Adrenal gland (tissue), 12 donors: ENCODE results near the gene PHETA2. TPM values are rescaled to one million over a fixed set of nuclear protein-coding genes. Genes with fewer than 3 reads are reported as not detected.

Experiments
- DNase-seq, 7 donors: peaks; one replicate each; pipeline ENCODE4 v3.0.0-alpha.2; 2019 to 2020
- H3K27ac ChIP-seq, 5 donors: fragments of 200-600 bp; sonication (generic) in 4 of 5; 1 replicate in 3 of 5; 2 replicates in 2 of 5; pipeline versions ENCODE4 v1.5.1 to v1.8.0; 2016 to 2020; ENCODE audit warnings: mild to moderate bottlenecking in 1 of 5
- H3K27me3 ChIP-seq: fragments of 200-600 bp; 2 replicates; pipeline ENCODE4 v1.8.0; 2021
- H3K36me3 ChIP-seq, 2 donors: fragments of 200-600 bp; replicated peaks in 1 of 2; 1 replicate in 1 of 2; 2 replicates in 1 of 2; pipeline versions ENCODE4 v1.5.1 to v1.8.0; 2018 to 2022
- H3K4me1 ChIP-seq, 2 donors: fragments of 200-600 bp; replicated peaks in 1 of 2; 1 replicate in 1 of 2; 2 replicates in 1 of 2; pipeline versions ENCODE4 v1.5.1 to v1.8.0; 2018 to 2021
- H3K4me3 ChIP-seq, 4 donors: fragments of 200-600 bp; sonication (generic) in 3 of 4; one replicate each; pipeline ENCODE4 v1.5.1; 2016 to 2018
- H3K9me3 ChIP-seq, 3 donors: fragments of 200-600 bp; sonication (generic) in 1 of 3; replicated peaks in 1 of 3; 1 replicate in 2 of 3; 2 replicates in 1 of 3; pipeline versions ENCODE4 v1.5.1 to v1.8.0; 2016 to 2021
- POLR2A ChIP-seq, 2 donors: fragments of 450-650 bp; IDR thresholded peaks; one replicate each; pipeline ENCODE4 v1.6.1; 2017; ENCODE audit warnings: antibody characterized with exemption in 2 of 2, mild to moderate bottlenecking in 2 of 2, moderate library complexity in 1 of 2
- WGBS, 4 donors: extraction: QIAGEN DNeasy Blood & Tissue Kit in 2 of 4; methylation state at CpG; one replicate each; pipeline versions ENCODE4 v1.1.5 to v1.1.7; 2013 to 2017; 5-methylcytosine and 5-hydroxymethylcytosine counted together
- intact Hi-C, 2 donors: fragments of 100-400 bp; cut with DNase I; formaldehyde crosslinking; loops; one replicate each; pipeline versions ENCODE4 v1.14.1 to v1.15.0; 2022 to 2023
- polyA plus RNA-seq, 3 donors: library from polyadenylated mRNA; stranded (reverse); fragments of 200-250 nt in 2 of 3; fragments of 350-450 nt in 1 of 3; fragmentation: Illumina TruSeq in 1 of 3; extraction: RNeasy Lipid Tissue Mini Kit (QIAGEN cat#74804) in 1 of 3; gene quantifications; one replicate each; pipeline ENCODE4 v1.2.3, GENCODE V29; 2013 to 2014
- total RNA-seq, 9 donors: library from RNA; depleted of rRNA in 4 of 9; stranded (reverse); fragments of >200 nt in 4 of 9; fragments of 120-200 nt in 1 of 9; fragmentation: NEBNext Ultra II Directional in 1 of 9; extraction: Animal tissue kit (Norgen Biotek cat#: 25700) in 1 of 9; gene quantifications; one replicate each; pipeline versions ENCODE4 v1.1.0 to v1.2.4, GENCODE V29; 2013 to 2023
- TF ChIP-seq, protein P1 (sequence below), 6 experiments: fragments of 450-650 bp in 4 of 6; fragments of 200-600 bp in 2 of 6; sonication (generic) in 1 of 6; IDR thresholded peaks; 1 replicate in 5 of 6; 2 replicates in 1 of 6; pipeline versions ENCODE4 v1.5.1 to v1.8.0; 2016 to 2021; ENCODE audit warnings: antibody characterized with exemption in 6 of 6, mild to moderate bottlenecking in 2 of 6, moderate library complexity in 1 of 6
- donor health status: healthy with polysubstance abuse.
- donor health status: Bipolar disorder and iron deficiency.
- donor health status: DM: yes; HTN: yes; CAD: no.
- donor health status: DM: no; HTN: no; CAD: no.
- donor health status: DM: no; HTN: no; CAD: no.
- donor health status: DM: yes; HTN: yes; CAD: no.

The PHETA2 gene
- total and polyA plus RNA-seq, 12 donors: 2.5 to 14.3 (median 7.0) TPM

DNA sequence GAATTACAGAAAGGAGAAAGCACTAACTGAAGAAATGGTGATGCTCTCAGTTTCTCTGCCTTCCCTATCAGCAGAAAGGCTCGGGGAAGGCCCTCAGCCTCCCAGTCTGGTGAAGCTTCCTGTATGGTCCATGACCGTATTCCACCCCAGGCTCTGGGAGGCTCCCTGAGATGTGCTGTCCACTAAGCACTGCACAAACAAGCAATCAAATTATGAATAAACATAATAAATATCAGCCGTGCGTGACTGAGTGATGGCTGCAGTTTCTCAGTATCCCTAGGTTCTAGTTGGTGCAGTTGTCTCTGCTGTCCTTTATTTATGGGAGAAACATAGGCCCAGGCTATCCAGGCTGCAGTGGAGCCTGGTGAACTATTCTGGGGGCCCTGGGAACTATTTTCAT is 9.1 kb downstream of the PHETA2 start:
- Histone ChIP-seq H3K36me3 (peaks cover 0 to 53% of the 10 kb centered on the region in 2 donors), H3K27me3 (no peaks in the 10 kb centered on the region), H3K4me1 (peaks cover 20 to 37% of the 10 kb centered on the region in 2 donors), H3K27ac (no peak overlapping the region), H3K4me3 (no peak overlapping the region), H3K9me3 (no peaks in the 10 kb centered on the region)
- intact Hi-C loops: no loop called here
- peak in 1 of 7 donors; percentile 15 for DNase-seq
- TF ChIP-seq POLR2A (IDR thresholded peaks at IDR 0.05): no peak
- TF ChIP-seq, protein P1, sequence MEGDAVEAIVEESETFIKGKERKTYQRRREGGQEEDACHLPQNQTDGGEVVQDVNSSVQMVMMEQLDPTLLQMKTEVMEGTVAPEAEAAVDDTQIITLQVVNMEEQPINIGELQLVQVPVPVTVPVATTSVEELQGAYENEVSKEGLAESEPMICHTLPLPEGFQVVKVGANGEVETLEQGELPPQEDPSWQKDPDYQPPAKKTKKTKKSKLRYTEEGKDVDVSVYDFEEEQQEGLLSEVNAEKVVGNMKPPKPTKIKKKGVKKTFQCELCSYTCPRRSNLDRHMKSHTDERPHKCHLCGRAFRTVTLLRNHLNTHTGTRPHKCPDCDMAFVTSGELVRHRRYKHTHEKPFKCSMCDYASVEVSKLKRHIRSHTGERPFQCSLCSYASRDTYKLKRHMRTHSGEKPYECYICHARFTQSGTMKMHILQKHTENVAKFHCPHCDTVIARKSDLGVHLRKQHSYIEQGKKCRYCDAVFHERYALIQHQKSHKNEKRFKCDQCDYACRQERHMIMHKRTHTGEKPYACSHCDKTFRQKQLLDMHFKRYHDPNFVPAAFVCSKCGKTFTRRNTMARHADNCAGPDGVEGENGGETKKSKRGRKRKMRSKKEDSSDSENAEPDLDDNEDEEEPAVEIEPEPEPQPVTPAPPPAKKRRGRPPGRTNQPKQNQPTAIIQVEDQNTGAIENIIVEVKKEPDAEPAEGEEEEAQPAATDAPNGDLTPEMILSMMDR (IDR thresholded peaks at IDR 0.05): no peak
- 90 to 95% (median 91%) methylated on average over 3 to 4 of the region's 4 CpGs for WGBS, 4 donors

DNA sequence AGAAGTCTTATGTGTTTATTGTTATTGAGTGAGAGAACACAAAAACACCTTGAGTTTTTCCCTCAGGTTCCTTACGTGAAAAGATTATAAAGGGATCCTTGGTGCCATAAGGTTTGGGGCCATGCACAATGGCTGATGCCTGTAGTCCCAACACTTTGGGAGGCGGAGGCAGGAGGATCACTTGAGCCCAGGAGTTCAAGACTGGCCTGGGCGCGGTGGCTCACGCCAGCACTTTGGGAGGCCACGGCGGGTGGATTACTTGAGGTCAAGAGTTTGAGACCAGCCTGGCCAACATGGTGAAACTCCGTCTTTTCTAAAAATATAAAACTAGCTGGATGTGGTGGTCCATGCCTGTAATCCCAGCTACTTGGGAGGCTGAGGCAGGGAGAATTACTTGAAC is 10.8 kb downstream of the PHETA2 start:
- DNase-seq: peak in 3 of 7 donors; percentile 14 to 51 (median 17)
- H3K4me1 ChIP-seq: peaks cover 18 to 44% of the 10 kb centered on the region in 2 donors
- intact Hi-C loops: no loop called here

GRCh38 chr22:42086051-42086450 is 12.0 kb downstream of the PHETA2 start:
- no peaks in the 10 kb centered on the region for H3K9me3 ChIP-seq
- 32 to 39% (median 38%) methylated on average over 6 of the region's 6 CpGs for WGBS, 4 donors
- no peak overlapping the region for H3K4me3 ChIP-seq
- peaks cover 11 to 39% of the 10 kb centered on the region in 2 donors for H3K4me1 ChIP-seq
- no peak for TF ChIP-seq POLR2A (IDR thresholded peaks at IDR 0.05)
- TF ChIP-seq, protein P1 (IDR thresholded peaks at IDR 0.05): no peak
- H3K27me3 ChIP-seq: no peaks in the 10 kb centered on the region
- H3K36me3 ChIP-seq: peaks cover 0 to 53% of the 10 kb centered on the region in 2 donors
- H3K27ac ChIP-seq: peak overlapping the region in 3 of 5 donors; percentile 31 to 60 (median 51)
- DNase-seq: peak in 4 of 7 donors; percentile 29 to 54 (median 44)
- intact Hi-C loops: no loop called here

More for the DNA sequence above, 10.8 kb downstream of the PHETA2 start:
- H3K9me3 ChIP-seq: no peaks in the 10 kb centered on the region
- no peak overlapping the region for H3K27ac ChIP-seq
- no peaks in the 10 kb centered on the region for H3K27me3 ChIP-seq
- WGBS, 4 donors: 94 to 96% (median 95%) methylated on average over 8 of the region's 8 CpGs
- no peak overlapping the region for H3K4me3 ChIP-seq
- H3K36me3 ChIP-seq: peaks cover 0 to 53% of the 10 kb centered on the region in 2 donors
- TF ChIP-seq, protein P1 (IDR thresholded peaks at IDR 0.05): no peak
- no peak for TF ChIP-seq POLR2A (IDR thresholded peaks at IDR 0.05)

GRCh38 chr22:42090596-42091454 is 16.8 kb downstream of the PHETA2 start, which contains the start of gene NDUFA6:
TSS of gene NDUFA6 (minus strand) at chr22:42090772. CDS start at chr22:42090744, 28 bp downstream.
- TF ChIP-seq POLR2A (IDR thresholded peaks at IDR 0.05): peak; percentile 82 to 98
- TF ChIP-seq, protein P1 (IDR thresholded peaks at IDR 0.05): peak; percentile 64 to 98 (median 94)
- intact Hi-C loops: loop anchor here in 1 of 2 donors (2.0 kb wide), 1 partner anchor 346 kb away; no protein-coding TSS in a partner anchor
- 0% methylated on average over 3 to 71 of the region's 71 CpGs for WGBS, 4 donors

More at GRCh38 chr22:42090596-42091454, 16.8 kb downstream of the PHETA2 start, which contains the start of gene NDUFA6:
- DNase-seq: peak; percentile 98 to 100 (median 99)
- H3K36me3 ChIP-seq: peaks cover 0 to 16% of the 10 kb centered on the region in 2 donors
- H3K27me3 ChIP-seq: no peaks in the 10 kb centered on the region
- peak within 1 kb of the TSS; percentile 91 to 99 (median 97) for H3K27ac ChIP-seq
- H3K4me3 ChIP-seq: peak within 1 kb of the TSS; percentile 34 to 94 (median 68)
- H3K4me1 ChIP-seq: peaks cover 13 to 42% of the 10 kb centered on the region in 2 donors
- no peaks in the 10 kb centered on the region for H3K9me3 ChIP-seq
